ENCODE results near the gene ARFGAP3. TPM values are rescaled to one million over a fixed set of nuclear protein-coding genes. Genes with fewer than 3 reads are reported as not detected.

Gene ARFGAP3
- total RNA-seq, 1 experiment from 2014 or later, result 37.8 TPM

GRCh38 chr22:42855721-42856120 is 1.4 kb downstream of the ARFGAP3 start:
- no TSS peak for BruUV-seq (replicated peaks)
- intact Hi-C loops (cut with micrococcal nuclease; ENCODE audit: unreplicated experiment), result no loop called here
- Mint-ChIP-seq H3K36me3 (ENCODE audit: insufficient read depth, unreplicated experiment) (peaks cover 34% of the 10 kb centered on the region), H3K27me3 (ENCODE audit: unreplicated experiment) (no peaks in the 10 kb centered on the region), H3K27ac (ENCODE audit: unreplicated experiment) (peak overlapping the region; percentile 92), H3K4me3 (ENCODE audit: low read depth, unreplicated experiment) (peak overlapping the region; percentile 83), H3K9me3 (ENCODE audit: low read depth, unreplicated experiment) (no peaks in the 10 kb centered on the region), H3K4me1 (ENCODE audit: low read depth, unreplicated experiment) (peaks cover 2% of the 10 kb centered on the region)
- DNase-seq, result no peak
- CTCF ChIA-PET, result interaction anchor here (0.7 to 1.1 kb wide), 3 partner anchors 12 to 325 kb away, joined by 3 to 4 read pairs (median 3); no protein-coding TSS in a partner anchor
- TF ChIP-seq CTCF (IDR thresholded peaks at IDR 0.05; ENCODE audit: unreplicated experiment), result no peak

GRCh38 chr22:42855211-42855610 is 1.9 kb downstream of the ARFGAP3 start:
- no peak for DNase-seq
- intact Hi-C loops (cut with micrococcal nuclease; ENCODE audit: unreplicated experiment), result no loop called here
- H3K36me3 Mint-ChIP-seq (ENCODE audit: insufficient read depth, unreplicated experiment), result peaks cover 32% of the 10 kb centered on the region
- no peak for TF ChIP-seq CTCF (IDR thresholded peaks at IDR 0.05; ENCODE audit: unreplicated experiment)
- H3K4me3 Mint-ChIP-seq (ENCODE audit: low read depth, unreplicated experiment), result no peak overlapping the region
- H3K27me3 Mint-ChIP-seq (ENCODE audit: unreplicated experiment), result no peaks in the 10 kb centered on the region
- no TSS peak for BruUV-seq (replicated peaks)
- H3K4me1 Mint-ChIP-seq (ENCODE audit: low read depth, unreplicated experiment), result no peaks in the 10 kb centered on the region
- no peaks in the 10 kb centered on the region for H3K9me3 Mint-ChIP-seq (ENCODE audit: low read depth, unreplicated experiment)
- H3K27ac Mint-ChIP-seq (ENCODE audit: unreplicated experiment), result no peak overlapping the region
- CTCF ChIA-PET, result interaction anchor here (0.7 kb wide), 1 partner anchor 12 kb away, joined by 3 read pairs; no protein-coding TSS in a partner anchor

GRCh38 chr22:42848941-42849550 is 8.0 kb downstream of the ARFGAP3 start:
- BruUV-seq (replicated peaks), result no TSS peak
- CTCF ChIA-PET, result interaction anchor here (0.6 to 0.7 kb wide), 2 partner anchors 8 to 24 kb away, joined by 3 to 8 read pairs; no protein-coding TSS in a partner anchor
- H3K27me3 Mint-ChIP-seq (ENCODE audit: unreplicated experiment), result no peaks in the 10 kb centered on the region
- DNase-seq, result no peak
- peaks cover 19% of the 10 kb centered on the region for H3K36me3 Mint-ChIP-seq (ENCODE audit: insufficient read depth, unreplicated experiment)
- no peak overlapping the region for H3K4me3 Mint-ChIP-seq (ENCODE audit: low read depth, unreplicated experiment)
- peaks cover 20% of the 10 kb centered on the region for H3K4me1 Mint-ChIP-seq (ENCODE audit: low read depth, unreplicated experiment)
- TF ChIP-seq CTCF (IDR thresholded peaks at IDR 0.05; ENCODE audit: unreplicated experiment), result no peak
- H3K27ac Mint-ChIP-seq (ENCODE audit: unreplicated experiment), result no peak overlapping the region
- intact Hi-C loops (cut with micrococcal nuclease; ENCODE audit: unreplicated experiment), result no loop called here
- H3K9me3 Mint-ChIP-seq (ENCODE audit: low read depth, unreplicated experiment), result no peaks in the 10 kb centered on the region

- Mint-ChIP-seq H3K4me1 (ENCODE audit: low read depth, unreplicated experiment) (peaks cover 34% of the 10 kb centered on the region), H3K36me3 (ENCODE audit: insufficient read depth, unreplicated experiment) (peaks cover 25% of the 10 kb centered on the region), H3K27ac (ENCODE audit: unreplicated experiment) (no peak overlapping the region), H3K27me3 (ENCODE audit: unreplicated experiment) (no peaks in the 10 kb centered on the region), H3K9me3 (ENCODE audit: low read depth, unreplicated experiment) (no peaks in the 10 kb centered on the region), H3K4me3 (ENCODE audit: low read depth, unreplicated experiment) (no peak overlapping the region)
- no peak for DNase-seq
- TF ChIP-seq CTCF (IDR thresholded peaks at IDR 0.05; ENCODE audit: unreplicated experiment), result no peak
- BruUV-seq (replicated peaks), result no TSS peak
- intact Hi-C loops (cut with micrococcal nuclease; ENCODE audit: unreplicated experiment), result no loop called here
- CTCF ChIA-PET, result no interaction called here
Measured at GRCh38 chr22:42847110-42847509, 10.0 kb downstream of the ARFGAP3 start.
